Activated CD4-positive, alpha-beta T cell treated with anti-CD3 and anti-CD28 coated beads, Interleukin-10, Interleukin-2, amounts not matched to agents 100 ng/mL and 50 ng/mL, durations not matched to agents 16 hours and 8 hours (primary cell): ENCODE data around the gene FOXC1.

Experiments
- DNase-seq: peaks from one replicate; pipeline ENCODE4 v3.0.0-alpha.2; 2020

Gene FOXC1

GRCh38 chr6:1612974-1613306 is 3.2 kb downstream of the FOXC1 start:
- DNase-seq: no peak

DNA sequence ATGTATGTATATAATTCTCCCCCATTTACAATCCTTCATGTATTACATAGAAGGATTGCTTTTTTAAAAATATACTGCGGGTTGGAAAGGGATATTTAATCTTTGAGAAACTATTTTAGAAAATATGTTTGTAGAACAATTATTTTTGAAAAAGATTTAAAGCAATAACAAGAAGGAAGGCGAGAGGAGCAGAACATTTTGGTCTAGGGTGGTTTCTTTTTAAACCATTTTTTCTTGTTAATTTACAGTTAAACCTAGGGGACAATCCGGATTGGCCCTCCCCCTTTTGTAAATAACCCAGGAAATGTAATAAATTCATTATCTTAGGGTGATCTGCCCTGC is 3.6 kb downstream of the FOXC1 start:
- no peak for DNase-seq

DNA sequence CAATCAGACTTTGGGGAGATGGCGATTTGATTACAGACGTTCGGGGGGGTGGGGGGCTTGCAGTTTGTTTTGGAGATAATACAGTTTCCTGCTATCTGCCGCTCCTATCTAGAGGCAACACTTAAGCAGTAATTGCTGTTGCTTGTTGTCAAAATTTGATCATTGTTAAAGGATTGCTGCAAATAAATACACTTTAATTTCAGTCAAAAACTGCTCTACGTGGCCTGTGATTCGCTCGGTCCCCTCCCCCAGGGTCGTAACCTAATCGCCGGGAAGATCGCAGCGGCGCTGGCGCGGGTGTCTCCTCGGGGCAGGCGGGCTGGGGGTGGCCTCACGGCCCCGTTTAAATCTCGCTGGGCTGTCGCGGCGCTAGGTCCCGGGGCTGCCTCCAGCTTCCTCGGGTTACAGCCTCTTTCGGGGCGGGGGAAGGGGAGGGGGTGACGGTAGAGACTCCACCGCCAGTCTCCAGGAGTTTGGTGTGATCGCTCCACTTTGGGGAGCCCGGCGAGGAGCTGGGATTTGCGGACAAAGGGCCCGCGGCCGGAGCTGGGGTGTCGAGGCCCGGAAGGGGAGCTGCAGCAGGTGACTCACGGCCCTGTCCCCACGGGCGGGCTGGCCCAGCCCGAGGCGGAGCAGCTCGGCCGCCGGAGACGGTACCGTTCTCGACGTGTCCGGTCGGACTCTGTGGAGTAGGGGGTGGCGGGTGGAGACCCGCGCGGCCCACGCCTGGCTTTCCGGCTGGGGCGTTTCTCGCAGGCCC is 4.2 kb downstream of the FOXC1 start:
- no peak for DNase-seq

DNA sequence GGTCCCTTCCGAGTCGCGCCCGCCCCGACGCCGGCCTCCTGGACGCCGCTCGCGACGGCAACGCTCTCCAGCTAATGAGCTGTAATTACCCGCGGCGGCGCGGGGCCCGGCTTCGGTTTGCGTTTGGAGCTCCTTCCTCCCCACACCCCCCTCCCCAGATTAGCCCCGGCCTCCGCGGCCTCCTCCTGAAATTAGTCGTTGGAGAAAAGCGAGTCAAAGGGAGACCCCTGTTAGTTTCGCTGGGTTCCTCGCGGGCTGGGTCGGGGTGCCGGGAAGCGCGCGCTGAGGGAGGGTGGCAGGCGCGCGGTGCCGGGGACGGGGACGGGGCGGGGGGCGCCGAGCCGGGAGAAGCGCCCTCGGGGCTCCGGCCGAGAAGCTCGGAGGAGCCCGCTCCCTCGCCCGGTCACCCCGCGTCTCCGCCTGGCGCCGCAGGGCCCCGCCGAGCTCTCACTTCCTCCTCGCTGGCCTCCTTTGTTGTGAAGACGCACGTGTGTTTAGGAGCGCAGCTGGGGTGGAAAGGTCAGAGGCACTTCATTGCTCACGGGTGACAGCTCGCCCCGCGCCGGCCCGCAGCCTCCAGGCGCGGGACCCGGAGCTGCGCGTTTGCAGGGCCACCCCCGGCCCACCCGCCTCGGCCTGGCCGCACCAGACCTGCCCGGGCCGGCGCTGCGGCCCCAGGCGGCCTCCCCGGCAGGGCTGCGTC is 4.9 kb downstream of the FOXC1 start:
- DNase-seq: no peak

DNA sequence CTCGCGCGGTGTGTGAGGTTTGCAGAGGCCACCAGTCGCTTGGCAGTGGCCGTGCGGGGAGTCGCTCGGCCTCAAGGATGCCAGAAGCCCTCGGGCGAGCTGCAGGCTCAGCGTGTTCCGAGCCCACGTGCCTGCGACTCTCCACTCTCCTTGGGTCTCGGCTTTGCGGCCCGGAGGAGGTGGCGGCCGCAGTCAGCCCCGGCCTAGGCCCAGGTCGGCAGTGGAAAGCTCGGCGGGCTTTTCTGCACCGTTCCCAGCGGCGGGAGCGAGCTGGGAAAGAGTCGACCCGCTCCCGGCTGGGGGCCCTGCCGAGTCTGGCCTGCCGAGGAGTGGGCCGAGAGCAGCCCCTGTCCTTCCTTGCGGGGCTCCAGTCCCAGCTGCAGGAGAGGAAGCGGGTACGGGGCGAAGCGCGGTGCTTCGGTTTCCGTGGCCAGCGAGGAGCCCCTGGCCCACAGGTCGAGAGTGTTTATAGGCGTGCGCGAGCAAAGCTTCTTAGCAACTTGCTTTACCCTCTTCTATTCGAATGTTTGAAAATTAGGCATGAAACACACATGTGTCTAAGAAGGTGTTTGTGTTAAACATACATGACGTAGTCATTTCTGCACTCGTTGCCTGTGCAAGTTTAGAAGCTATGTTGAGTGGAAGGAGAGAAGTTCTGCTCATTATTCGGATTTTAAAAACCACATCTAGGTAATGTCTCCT is 5.6 kb downstream of the FOXC1 start:
- DNase-seq: no peak

GRCh38 chr6:1615853-1616420 is 6.2 kb downstream of the FOXC1 start:
- DNase-seq: no peak

GRCh38 chr6:1616701-1617463 is 7.2 kb downstream of the FOXC1 start:
- no peak for DNase-seq

GRCh38 chr6:1617466-1618310 is 8.0 kb downstream of the FOXC1 start:
- no peak for DNase-seq

- DNase-seq: no peak
Observed at GRCh38 chr6:1618311-1619097, 8.8 kb downstream of the FOXC1 start.

- DNase-seq: no peak
Observed at GRCh38 chr6:1619098-1619672, 9.5 kb downstream of the FOXC1 start.

- no peak for DNase-seq
Observed at GRCh38 chr6:1619673-1620503, 10.2 kb downstream of the FOXC1 start.

- no peak for DNase-seq
Observed at GRCh38 chr6:1620504-1621069, 10.9 kb downstream of the FOXC1 start.

GRCh38 chr6:1621070-1621701 is 11.5 kb downstream of the FOXC1 start:
- DNase-seq: no peak

- DNase-seq: no peak
Observed at GRCh38 chr6:1622220-1622850, 12.6 kb downstream of the FOXC1 start.

DNA sequence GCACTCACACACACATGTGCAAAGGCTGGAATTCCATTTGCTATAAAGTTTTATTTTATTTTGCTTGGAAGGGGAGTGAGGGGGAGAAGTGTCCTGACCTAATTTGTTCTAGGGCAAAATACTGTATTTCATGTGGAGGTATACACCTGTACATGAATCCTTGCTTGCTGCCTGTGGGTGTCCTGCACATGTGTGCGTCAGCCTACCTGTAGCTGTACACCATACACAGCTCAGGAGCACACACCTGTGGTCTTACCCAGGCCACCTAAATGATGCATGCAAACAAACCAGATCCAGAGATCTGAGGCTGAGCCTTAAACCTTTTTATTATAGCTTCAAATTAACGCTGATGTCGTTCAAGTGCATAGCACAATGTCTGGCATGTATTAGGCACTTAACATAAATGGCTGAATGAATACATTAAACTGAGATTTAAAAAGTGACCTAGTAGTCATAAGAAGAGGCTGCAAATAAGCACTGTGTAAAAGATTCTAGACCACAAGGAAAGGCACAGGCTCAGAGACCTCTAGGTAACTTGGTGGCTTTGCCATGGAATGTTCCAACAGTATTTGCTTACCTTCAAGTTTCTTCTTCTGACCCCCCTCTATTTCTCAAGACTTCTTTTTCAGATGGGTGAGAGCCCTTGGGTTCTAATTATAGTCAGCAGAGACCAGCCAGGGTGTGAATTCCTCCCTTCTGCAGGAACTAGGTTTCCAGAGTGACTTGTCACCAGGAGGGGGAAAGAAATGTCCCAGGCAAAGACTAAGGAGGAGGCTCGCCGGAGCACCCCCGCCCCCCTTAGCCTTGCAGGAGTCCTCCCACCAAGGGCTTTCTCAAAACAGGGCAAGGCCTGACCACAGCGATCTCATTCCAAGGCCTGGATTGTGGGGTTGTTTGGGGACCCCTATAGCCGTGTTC is 13.4 kb downstream of the FOXC1 start:
- DNase-seq: no peak

DNA sequence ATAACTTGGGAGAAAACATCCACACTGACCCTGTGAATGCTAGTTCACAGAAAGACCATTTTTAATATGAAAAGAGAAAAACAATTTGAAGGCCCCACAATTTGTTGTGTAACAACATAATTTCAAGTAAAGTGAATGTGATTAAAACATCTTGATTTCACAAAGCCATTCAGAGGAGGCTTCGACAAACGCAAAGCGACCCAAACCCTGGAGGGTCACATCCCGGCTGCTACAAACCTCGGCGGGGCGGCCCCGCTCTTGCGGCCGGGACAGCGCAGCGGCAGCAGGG is 14.0 kb downstream of the FOXC1 start:
- no peak for DNase-seq

- DNase-seq: peak; percentile 39
Observed at GRCh38 chr6:1624058-1624850, 14.5 kb downstream of the FOXC1 start.
